Measurements from ENCODE around the gene ADAMTS16.
"Not testable (repeated sequence)": the region's sequence is repeated elsewhere in the genome, so short reads cannot be mapped to it uniquely, and the experiment has no call there.

The ADAMTS16 gene

DNA sequence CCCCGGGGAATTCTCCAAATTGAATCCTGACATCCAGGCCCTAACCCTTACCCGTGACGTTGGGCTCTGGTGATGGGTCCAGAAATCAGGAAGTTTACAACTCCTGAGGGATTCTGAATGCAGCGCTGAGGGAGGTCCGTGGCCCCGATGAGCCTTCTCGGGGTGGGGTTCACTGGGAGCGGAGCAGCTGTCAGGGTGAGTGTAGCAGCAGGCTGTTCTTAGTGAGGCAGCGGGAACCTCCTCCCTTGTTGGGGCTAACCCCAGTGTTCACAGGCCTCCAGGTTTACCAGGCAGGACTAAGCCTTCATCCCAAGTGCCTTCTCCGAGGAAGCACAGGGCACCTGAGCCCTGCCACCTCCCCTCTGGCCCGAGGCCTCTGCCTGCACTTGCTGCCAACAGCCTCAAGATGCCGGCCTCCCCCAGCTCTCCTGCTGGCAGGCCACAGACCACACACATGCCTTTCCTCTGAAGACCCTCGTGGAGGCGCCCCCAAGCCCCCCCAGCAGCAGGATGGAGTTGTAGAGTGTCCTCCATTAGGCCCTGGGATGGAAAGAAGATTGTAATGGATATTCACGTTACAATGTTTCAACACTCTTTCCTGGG is 7.3 kb upstream of the ADAMTS16 start:
- no peak overlapping the region for H3K4me3 ChIP-seq (replicated peaks; ENCODE audit: low read depth, low read length)
- DNase-seq (ENCODE audit: low read depth) = no peak
- TF ChIP-seq, protein P1, sequence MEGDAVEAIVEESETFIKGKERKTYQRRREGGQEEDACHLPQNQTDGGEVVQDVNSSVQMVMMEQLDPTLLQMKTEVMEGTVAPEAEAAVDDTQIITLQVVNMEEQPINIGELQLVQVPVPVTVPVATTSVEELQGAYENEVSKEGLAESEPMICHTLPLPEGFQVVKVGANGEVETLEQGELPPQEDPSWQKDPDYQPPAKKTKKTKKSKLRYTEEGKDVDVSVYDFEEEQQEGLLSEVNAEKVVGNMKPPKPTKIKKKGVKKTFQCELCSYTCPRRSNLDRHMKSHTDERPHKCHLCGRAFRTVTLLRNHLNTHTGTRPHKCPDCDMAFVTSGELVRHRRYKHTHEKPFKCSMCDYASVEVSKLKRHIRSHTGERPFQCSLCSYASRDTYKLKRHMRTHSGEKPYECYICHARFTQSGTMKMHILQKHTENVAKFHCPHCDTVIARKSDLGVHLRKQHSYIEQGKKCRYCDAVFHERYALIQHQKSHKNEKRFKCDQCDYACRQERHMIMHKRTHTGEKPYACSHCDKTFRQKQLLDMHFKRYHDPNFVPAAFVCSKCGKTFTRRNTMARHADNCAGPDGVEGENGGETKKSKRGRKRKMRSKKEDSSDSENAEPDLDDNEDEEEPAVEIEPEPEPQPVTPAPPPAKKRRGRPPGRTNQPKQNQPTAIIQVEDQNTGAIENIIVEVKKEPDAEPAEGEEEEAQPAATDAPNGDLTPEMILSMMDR (IDR thresholded peaks at IDR 0.05; ENCODE audit: low read length, missing control alignments) = no peak

DNA sequence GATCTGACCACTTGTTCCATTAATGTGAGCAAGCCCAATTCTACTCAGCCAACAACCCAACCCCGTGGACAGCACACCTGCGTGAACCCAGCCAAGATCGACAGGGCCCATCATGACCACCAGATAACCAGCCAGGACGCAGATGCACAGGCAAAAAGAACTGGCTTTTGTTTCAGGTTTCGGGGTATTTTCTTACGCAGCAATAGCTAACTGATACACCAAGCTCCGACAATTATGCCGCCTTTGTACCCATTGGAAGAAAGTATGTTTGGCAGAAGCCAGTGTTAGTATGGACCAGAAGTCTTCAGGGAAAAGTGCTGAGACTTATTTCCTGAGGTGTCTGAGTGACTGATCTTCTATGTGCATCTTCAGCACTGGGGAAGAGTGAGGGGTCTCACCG is 6.0 kb upstream of the ADAMTS16 start:
- TF ChIP-seq, protein P1 (IDR thresholded peaks at IDR 0.05; ENCODE audit: low read length, missing control alignments) = no peak

DNA sequence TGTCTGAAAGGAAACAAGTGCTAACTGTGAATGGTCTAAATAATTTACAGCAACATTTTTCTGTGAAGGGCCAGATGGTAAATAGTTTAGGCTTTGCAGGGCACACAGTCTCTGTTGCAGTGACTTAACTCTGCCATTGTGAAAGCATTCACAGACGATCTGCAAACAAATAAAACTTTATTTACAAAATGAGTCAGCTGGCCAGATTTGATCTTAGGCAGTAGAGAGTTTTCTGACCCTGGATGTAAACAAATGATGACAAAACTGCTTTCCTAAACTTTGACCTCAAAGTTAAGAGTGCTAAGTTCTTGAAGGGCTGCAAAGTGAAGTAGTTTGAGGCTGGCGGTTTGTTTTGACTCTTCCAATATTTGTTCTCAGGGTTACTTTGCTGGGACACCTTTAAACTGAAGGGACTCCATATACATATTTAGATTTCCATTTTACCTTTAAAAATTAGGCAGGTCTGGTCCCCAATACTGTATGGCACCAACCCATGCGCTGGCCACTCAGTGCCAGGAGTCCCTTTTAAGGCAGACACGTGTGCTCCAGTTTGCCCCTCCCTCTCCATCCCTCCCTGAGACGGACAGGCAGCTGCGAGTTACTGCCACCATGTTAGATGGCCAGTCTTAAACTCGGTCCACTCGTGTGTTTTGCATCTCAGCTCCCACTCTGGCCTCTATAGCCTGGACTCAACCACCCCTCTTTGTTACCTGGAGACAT is 4.0 kb upstream of the ADAMTS16 start:
- no peak overlapping the region for H3K4me3 ChIP-seq (replicated peaks; ENCODE audit: low read depth, low read length)
- TF ChIP-seq, protein P1 (IDR thresholded peaks at IDR 0.05; ENCODE audit: low read length, missing control alignments) = no peak
- DNase-seq (ENCODE audit: low read depth) = no peak

More for the DNA sequence above, 6.0 kb upstream of the ADAMTS16 start:
- no peak for DNase-seq (ENCODE audit: low read depth)
- no peak overlapping the region for H3K4me3 ChIP-seq (replicated peaks; ENCODE audit: low read depth, low read length)

DNA sequence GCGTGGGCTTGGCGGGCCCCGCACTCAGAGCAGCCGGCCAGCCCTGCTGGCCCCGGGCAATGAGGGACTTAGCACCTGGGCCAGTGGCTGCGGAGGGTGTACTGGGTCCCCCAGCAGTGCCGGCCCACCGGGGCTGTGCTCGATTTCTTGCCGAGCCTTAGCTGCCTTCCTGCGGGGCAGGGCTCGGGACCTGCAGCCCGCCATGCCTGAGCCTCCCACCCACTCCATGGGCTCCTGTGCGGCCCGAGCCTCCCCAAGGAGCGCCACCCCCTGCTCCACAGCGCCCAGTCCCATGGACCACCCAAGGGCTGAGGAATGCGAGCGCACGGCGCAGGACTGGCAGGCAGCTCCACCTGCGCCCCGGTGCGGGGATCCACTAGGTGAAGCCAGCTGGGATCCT is 2.3 kb upstream of the ADAMTS16 start:
- H3K4me3 ChIP-seq (replicated peaks; ENCODE audit: low read depth, low read length); DNase-seq (ENCODE audit: low read depth): not testable (repeated sequence)

DNA sequence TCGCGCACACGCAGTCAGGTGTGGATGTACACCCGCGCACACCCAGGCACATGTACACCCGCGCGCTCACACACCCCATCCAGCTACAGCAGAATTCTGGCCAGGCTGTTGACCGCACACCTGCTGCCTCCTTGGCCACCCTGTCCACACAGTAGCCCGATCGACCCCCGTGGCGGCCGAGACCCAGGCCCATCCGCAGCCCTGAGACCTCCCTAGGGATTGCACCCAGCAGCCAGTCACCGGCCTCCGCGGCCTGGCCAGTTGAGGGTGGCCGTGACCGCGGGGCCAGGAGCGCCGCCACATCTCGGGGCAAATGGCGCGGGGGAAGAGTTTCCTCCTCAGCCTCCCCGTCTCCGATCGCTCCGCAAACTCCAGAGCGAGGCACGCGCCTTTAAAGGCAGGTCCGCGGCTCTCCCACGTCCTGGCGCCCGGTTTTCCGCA is 774 bp upstream of the ADAMTS16 start:
- TF ChIP-seq, protein P1 (IDR thresholded peaks at IDR 0.05; ENCODE audit: low read length, missing control alignments) = no peak
- no peak overlapping the region for H3K4me3 ChIP-seq (replicated peaks; ENCODE audit: low read depth, low read length)
- no peak for DNase-seq (ENCODE audit: low read depth)

DNA sequence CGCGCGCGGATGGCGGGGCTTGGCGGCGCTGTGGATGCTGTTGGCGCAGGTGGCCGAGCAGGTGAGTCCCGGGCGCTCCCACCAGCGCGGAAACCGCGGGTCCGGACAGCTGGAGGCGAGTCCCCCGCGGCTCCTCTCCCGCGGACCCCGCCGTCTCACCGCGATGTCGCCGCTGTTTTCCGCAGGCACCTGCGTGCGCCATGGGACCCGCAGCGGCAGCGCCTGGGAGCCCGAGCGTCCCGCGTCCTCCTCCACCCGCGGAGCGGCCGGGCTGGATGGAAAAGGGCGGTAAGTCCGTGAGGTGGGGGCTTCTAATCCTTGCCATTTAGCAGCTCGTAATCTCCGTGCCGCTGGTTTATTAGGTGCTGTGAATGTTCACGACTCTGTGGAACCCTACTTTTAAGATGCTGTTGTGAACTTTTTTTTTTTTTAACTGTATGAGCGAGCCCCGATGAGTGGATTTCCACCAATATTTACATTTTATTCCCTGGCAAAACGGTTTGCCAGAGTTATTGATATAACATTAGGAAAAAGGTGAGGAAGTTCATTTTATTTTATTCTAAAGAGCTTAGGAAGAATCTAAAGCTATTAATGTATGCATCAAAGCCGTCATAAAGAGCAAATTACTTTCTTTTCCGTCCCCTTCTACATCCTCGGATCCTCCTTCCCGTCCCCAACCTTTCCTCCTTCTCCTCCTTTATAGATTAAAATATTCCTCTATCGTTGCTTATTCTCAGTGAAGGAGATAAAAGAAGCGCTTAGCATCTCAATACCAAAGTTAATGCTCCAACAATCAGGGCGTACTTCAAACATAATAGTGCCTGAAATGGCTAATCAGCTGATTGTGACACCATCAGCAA is 579 bp downstream of the ADAMTS16 start:
- no peak overlapping the region for H3K4me3 ChIP-seq (replicated peaks; ENCODE audit: low read depth, low read length)
- no peak for DNase-seq (ENCODE audit: low read depth)
- TF ChIP-seq, protein P1 (IDR thresholded peaks at IDR 0.05; ENCODE audit: low read length, missing control alignments) = no peak

DNA sequence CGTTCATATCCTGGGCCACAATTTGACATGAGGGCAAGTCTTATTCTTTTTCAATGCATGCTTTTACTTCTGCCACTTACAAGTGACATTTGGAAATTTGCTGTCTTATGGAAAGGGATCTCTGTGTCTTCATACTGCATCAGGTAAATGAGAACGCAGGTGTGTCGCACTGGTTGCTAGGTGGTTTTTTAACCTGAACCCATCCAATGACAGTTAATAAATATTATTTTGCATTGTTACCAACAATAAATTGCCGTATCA is 1.1 kb downstream of the ADAMTS16 start:
- TF ChIP-seq, protein P1 (IDR thresholded peaks at IDR 0.05; ENCODE audit: low read length, missing control alignments) = no peak
- H3K4me3 ChIP-seq (replicated peaks; ENCODE audit: low read depth, low read length) = no peak overlapping the region
- no peak for DNase-seq (ENCODE audit: low read depth)
